Skeletal muscle tissue (tissue), 4 donors: ENCODE measurements around the gene CNGA2. TPM values are rescaled to one million over a fixed set of nuclear protein-coding genes. Genes with fewer than 3 reads are reported as not detected.

Source experiments
- H3K27ac ChIP-seq: one replicate; pipeline ENCODE4 v1.7.0; 2013; ENCODE audit warnings: mild to moderate bottlenecking, low read depth, low read length, inconsistent platforms
- H3K27me3 ChIP-seq, 3 donors: one replicate each; pipeline ENCODE4 v1.7.0; 2013; ENCODE audit warnings: low read length in 3 of 3; ENCODE audit not compliant: control insufficient read depth in 3 of 3, insufficient read depth in 3 of 3
- H3K36me3 ChIP-seq, 3 donors: one replicate each; pipeline ENCODE4 v1.7.0; 2013; ENCODE audit warnings: low read length in 3 of 3; ENCODE audit not compliant: control insufficient read depth in 3 of 3, insufficient read depth in 3 of 3
- H3K4me1 ChIP-seq, 3 donors: one replicate each; pipeline ENCODE4 v1.7.0; 2013; ENCODE audit warnings: low read length in 3 of 3, mild to moderate bottlenecking in 3 of 3; ENCODE audit not compliant: control insufficient read depth in 3 of 3, insufficient read depth in 3 of 3
- H3K4me3 ChIP-seq, 3 donors: one replicate each; pipeline ENCODE4 v1.7.0; 2013; ENCODE audit warnings: low read length in 3 of 3
- H3K9ac ChIP-seq, 3 donors: one replicate each; pipeline ENCODE4 v1.7.0; 2013; ENCODE audit warnings: low read length in 3 of 3, mild to moderate bottlenecking in 3 of 3, moderate library complexity in 2 of 3, low read depth in 1 of 3
- H3K9me3 ChIP-seq, 3 donors: one replicate each; pipeline ENCODE4 v1.7.0; 2013; ENCODE audit warnings: low read length in 3 of 3; ENCODE audit not compliant: control insufficient read depth in 3 of 3
- total RNA-seq: library from RNA; depleted of rRNA; stranded (reverse); fragments of >200 nt; gene quantifications from one replicate; pipeline ENCODE4 v1.2.3, GENCODE V29; 2014
- donor health status: Osteomylitis.

The CNGA2 gene
- total RNA-seq, 1 donor from 2014 or later = not detected

- H3K9me3 ChIP-seq = no peaks in the 10 kb centered on the region
- H3K27ac ChIP-seq = no peak overlapping the region
- H3K36me3 ChIP-seq = no peaks in the 10 kb centered on the region
- H3K4me3 ChIP-seq = no peak overlapping the region
- peaks cover 6 to 8% (median 6%) of the 10 kb centered on the region in 3 donors for H3K4me1 ChIP-seq
- H3K27me3 ChIP-seq = peaks cover 0 to 2% (median 0%) of the 10 kb centered on the region in 3 donors
- no peak overlapping the region for H3K9ac ChIP-seq
Observed at GRCh38 chrX:151789179-151789800, 54.7 kb downstream of the CNGA2 start.

- Histone ChIP-seq H3K4me3 (no peak overlapping the region), H3K36me3 (no peaks in the 10 kb centered on the region), H3K9me3 (no peaks in the 10 kb centered on the region), H3K9ac (no peak overlapping the region), H3K27me3 (peaks cover 0 to 2% (median 0%) of the 10 kb centered on the region in 3 donors), H3K27ac (no peak overlapping the region), H3K4me1 (peaks cover 6 to 8% (median 6%) of the 10 kb centered on the region in 3 donors)
Observed at GRCh38 chrX:151790481-151791160, 56.1 kb downstream of the CNGA2 start.

GRCh38 chrX:151791961-151792360 lies 57.4 kb downstream of the CNGA2 start:
- no peaks in the 10 kb centered on the region for H3K9me3 ChIP-seq
- H3K27me3 ChIP-seq = peaks cover 0 to 3% (median 0%) of the 10 kb centered on the region in 3 donors
- no peak overlapping the region for H3K4me3 ChIP-seq
- no peak overlapping the region for H3K9ac ChIP-seq
- H3K27ac ChIP-seq = no peak overlapping the region
- H3K36me3 ChIP-seq = no peaks in the 10 kb centered on the region
- peaks cover 6 to 8% (median 6%) of the 10 kb centered on the region in 3 donors for H3K4me1 ChIP-seq

GRCh38 chrX:151792505-151792904 lies 58.0 kb downstream of the CNGA2 start:
- H3K4me1 ChIP-seq = peaks cover 6 to 8% (median 6%) of the 10 kb centered on the region in 3 donors
- no peak overlapping the region for H3K27ac ChIP-seq
- peaks cover 0 to 5% (median 0%) of the 10 kb centered on the region in 3 donors for H3K27me3 ChIP-seq
- H3K4me3 ChIP-seq = no peak overlapping the region
- no peak overlapping the region for H3K9ac ChIP-seq
- no peaks in the 10 kb centered on the region for H3K36me3 ChIP-seq
- no peaks in the 10 kb centered on the region for H3K9me3 ChIP-seq

GRCh38 chrX:151793886-151794285 lies 59.3 kb downstream of the CNGA2 start:
- Histone ChIP-seq H3K4me1 (peaks cover 6 to 8% (median 6%) of the 10 kb centered on the region in 3 donors), H3K36me3 (no peaks in the 10 kb centered on the region), H3K9me3 (no peaks in the 10 kb centered on the region), H3K27ac (no peak overlapping the region), H3K4me3 (no peak overlapping the region), H3K27me3 (peaks cover 0 to 5% (median 0%) of the 10 kb centered on the region in 3 donors), H3K9ac (no peak overlapping the region)

Other genes starting within 250 kb of the CNGA2 start
- under 0.01 TPM for gene PASD1, start 171.1 kb upstream of the CNGA2 start, total RNA-seq
- gene PRRG3, start 39.3 kb upstream of the CNGA2 start, total RNA-seq = 9.4 TPM
- 0.52 TPM for gene FATE1, start 18.7 kb upstream of the CNGA2 start, total RNA-seq
- not detected for gene MAGEA4, start 178.1 kb downstream of the CNGA2 start, total RNA-seq
- gene GABRE, start 239.9 kb downstream of the CNGA2 start, total RNA-seq = 41.8 TPM